HepG2 (cell line): ENCODE measurements around the gene KDM4B. TPM values are rescaled to one million over a fixed set of nuclear protein-coding genes. Genes with fewer than 3 reads are reported as not detected.

Source experiments
- ATAC-seq: fragments of 200-7000 bp; cut with Tn5 transposase; 3 replicates; pipeline ENCODE4 v1.9.1; 2020; ENCODE audit warnings: mild to moderate bottlenecking, moderate library complexity
- BruUV-seq: library from RNA; stranded (reverse); fragments of 400-500 nt; replicated peaks from 2 replicates; lab custom pipeline; 2021; lab: Mats Ljungman, UMichigan
- CTCF ChIA-PET: fragments of 300-600 bp; formaldehyde crosslinking; extraction: SDS; loops from one replicate; lab custom pipeline; 2021; ENCODE audit warnings: low total read pairs, inconsistent platforms, low intra/inter-chr PET ratio; lab: Yijun Ruan, JAX
- POLR2A ChIA-PET: fragments of 350-600 bp; sonication (Branson Sonifier 250); formaldehyde crosslinking; loops from one replicate; lab custom pipeline; 2020; ENCODE audit warnings: antibody characterized with exemption, inconsistent platforms; lab: Yijun Ruan, JAX
- DNase-seq: peaks from one replicate; pipeline ENCODE4 v3.0.0-alpha.2; 2015; ENCODE audit warnings: low spot score
- FAIRE-seq: peaks from 3 replicates; lab custom pipeline; 2011; peaks lifted over from hg19 to GRCh38; lab: Jason Lieb, UNC
- H2AFZ ChIP-seq: one replicate; pipeline ENCODE4 v1.6.1; 2011; ENCODE audit warnings: low read length, inconsistent platforms
- H3K27ac ChIP-seq: fragments of 300-600 bp; 3 replicates; pipeline ENCODE4 v1.8.0; 2011; ENCODE audit warnings: mixed run types, mild to moderate bottlenecking, mixed read lengths, low read length, inconsistent platforms; ENCODE audit not compliant: insufficient read depth; ENCODE audit errors: extremely low read length
- H3K27me3 ChIP-seq, 2 experiments: fragments of 200-600 bp in 1 of 2; 2 replicates in 1 of 2; 3 replicates in 1 of 2; pipeline versions ENCODE4 v1.6.0 to v1.8.0; 2011; ENCODE audit warnings: low read length in 2 of 2, mild to moderate bottlenecking in 2 of 2, moderate library complexity in 2 of 2, inconsistent platforms in 1 of 2; ENCODE audit not compliant: insufficient read depth in 2 of 2, control insufficient read depth in 1 of 2
- H3K36me3 ChIP-seq, 2 experiments: fragments of 200-600 bp in 1 of 2; replicated peaks in 1 of 2; 2 replicates in 1 of 2; 3 replicates in 1 of 2; pipeline versions ENCODE4 v1.5.1 to v1.8.0; 2011; ENCODE audit warnings: low read length in 2 of 2, inconsistent platforms in 1 of 2; ENCODE audit not compliant: insufficient read depth in 2 of 2, control insufficient read depth in 1 of 2
- H3K4me1 ChIP-seq: 2 replicates; pipeline ENCODE4 v1.5.1; 2012; ENCODE audit warnings: low read length, inconsistent platforms; ENCODE audit not compliant: insufficient read depth
- H3K4me2 ChIP-seq: 2 replicates; pipeline ENCODE4 v1.6.0; 2011; ENCODE audit warnings: low read depth, low read length, inconsistent platforms
- H3K4me3 ChIP-seq, 3 experiments: fragments of 200-600 bp in 1 of 3; sonication (generic), shearing (Covaris generic) in 1 of 3; replicated peaks in 1 of 3; 2 replicates each; pipeline ENCODE4 v1.5.1; 2011 to 2016; ENCODE audit warnings: low read length in 3 of 3, inconsistent platforms in 2 of 3, low read depth in 2 of 3, mild to moderate bottlenecking in 2 of 3, control low read depth in 1 of 3, mixed read lengths in 1 of 3; ENCODE audit not compliant: insufficient read depth in 1 of 3
- H3K79me2 ChIP-seq: one replicate; pipeline ENCODE4 v1.6.1; 2011; ENCODE audit warnings: low read length, inconsistent platforms; ENCODE audit not compliant: insufficient read depth
- H3K9ac ChIP-seq: 2 replicates; pipeline ENCODE4 v1.6.0; 2011; ENCODE audit warnings: mild to moderate bottlenecking, low read depth, low read length, inconsistent platforms; ENCODE audit not compliant: insufficient read depth
- H3K9me3 ChIP-seq: 2 replicates; pipeline ENCODE4 v1.5.1; 2012; ENCODE audit warnings: mild to moderate bottlenecking, low read length
- H4K20me1 ChIP-seq: 2 replicates; pipeline ENCODE4 v1.6.0; 2011; ENCODE audit warnings: inconsistent platforms, mild to moderate bottlenecking, low read length, moderate library complexity; ENCODE audit not compliant: insufficient read depth
- ATF7-NPFF ChIP-seq: sonication (generic); formaldehyde crosslinking; IDR thresholded peaks from 2 replicates; pipeline ENCODE4 v1.8.1; 2023; ENCODE audit warnings: mild to moderate bottlenecking, low read depth, missing genetic modification reagents, moderate library complexity
- CHD2 ChIP-seq: IDR thresholded peaks from 2 replicates; pipeline ENCODE4 v1.6.1; 2011; ENCODE audit warnings: low read depth, low read length, improper control_type of control experiment
- CHD4 ChIP-seq: fragments of 200-600 bp; sonication (generic); IDR thresholded peaks from 2 replicates; pipeline ENCODE4 v1.7.0; 2017; ENCODE audit warnings: mild to moderate bottlenecking, low read length, borderline replicate concordance
- ELF3 ChIP-seq: IDR thresholded peaks from 2 replicates; pipeline ENCODE4 v1.6.1; 2016; ENCODE audit warnings: missing genetic modification reagents, missing compliant biosample characterization
- FIP1L1 ChIP-seq: fragments of 200-400 bp; formaldehyde crosslinking; IDR thresholded peaks from 2 replicates; pipeline ENCODE4 v1.6.1; 2018; ENCODE audit warnings: low read depth, mild to moderate bottlenecking, low read length, moderate library complexity, borderline replicate concordance; ENCODE audit not compliant: insufficient read depth
- FOXA1 ChIP-seq, 2 experiments: fragments of 450-650 bp in 1 of 2; sonication (generic) in 1 of 2; formaldehyde crosslinking in 1 of 2; IDR thresholded peaks; 2 replicates each; pipeline versions ENCODE4 v1.4.0 to v1.6.1; 2016 to 2020; ENCODE audit warnings: missing genetic modification reagents in 1 of 2
- HNF1A ChIP-seq, 2 experiments: sonication (generic) in 1 of 2; formaldehyde crosslinking in 1 of 2; IDR thresholded peaks; 2 replicates each; pipeline versions ENCODE4 v1.4.0 to v1.6.1; 2016 to 2020; ENCODE audit warnings: borderline replicate concordance in 1 of 2, low read depth in 1 of 2, mild to moderate bottlenecking in 1 of 2, missing genetic modification reagents in 1 of 2
- KLF13 ChIP-seq: sonication (generic); formaldehyde crosslinking; IDR thresholded peaks from 2 replicates; pipeline ENCODE4 v1.4.0; 2020; ENCODE audit warnings: mild to moderate bottlenecking, missing genetic modification reagents
- PCBP2 ChIP-seq: fragments of 200-400 bp; formaldehyde crosslinking; optimal IDR thresholded peaks from 2 replicates; pipeline ENCODE3; 2018; ENCODE audit warnings: low read length, low read depth; ENCODE audit not compliant: poor library complexity, severe bottlenecking
- RARA ChIP-seq: IDR thresholded peaks from 2 replicates; pipeline ENCODE4 v1.6.1; 2016; ENCODE audit warnings: missing genetic modification reagents, missing compliant biosample characterization
- TCF7 ChIP-seq: sonication (generic); IDR thresholded peaks from 2 replicates; pipeline ENCODE4 v1.6.1; 2016; ENCODE audit warnings: antibody characterized with exemption, low read depth
- ZMAT3 ChIP-seq: sonication (generic); formaldehyde crosslinking; conservative IDR thresholded peaks from 2 replicates; pipeline ENCODE4 v1.7.0; 2021; ENCODE audit warnings: missing genetic modification reagents
- WGBS: methylation state at CpG from one replicate; pipeline ENCODE4 v1.1.6; 2017; ENCODE audit warnings: low lambda C conversion rate; 5-methylcytosine and 5-hydroxymethylcytosine counted together
- in situ Hi-C: cut with HindIII; loops from 2 replicates; pipeline ENCODE4 v1.10.0; 2017; ENCODE audit warnings: low pct_unique_long_range_greater_than_20kb; ENCODE audit not compliant: extremely low pct_ligation_motif_present
- intact Hi-C: fragments of 100-400 bp; cut with micrococcal nuclease; formaldehyde crosslinking; loops from one replicate; pipeline ENCODE4 v1.10.0; 2022; ENCODE audit not compliant: unreplicated experiment
- polyA plus RNA-seq, 8 experiments: library from polyadenylated mRNA; depleted of rRNA in 3 of 8; stranded (reverse) in 7 of 8; unstranded in 1 of 8; fragments of >200 nt; fragmentation: Illumina TruSeq in 4 of 8; extraction: Trizol in 4 of 8; gene quantifications; 2 replicates each; pipeline versions ENCODE4 v1.2.1 to v1.2.3, GENCODE V29; 2011 to 2016; ENCODE audit warnings: low read depth in 4 of 8, missing spikeins in 1 of 8, mixed read lengths in 1 of 8; ENCODE audit not compliant: insufficient read depth in 1 of 8
- total RNA-seq, 5 experiments: library from RNA; depleted of rRNA; stranded (reverse); fragments of >200 nt; fragmentation: Illumina TruSeq; extraction: Trizol; gene quantifications; 2 replicates each; pipeline ENCODE4 v1.2.3, GENCODE V29; 2016; ENCODE audit warnings: low read depth in 1 of 5
- TF ChIP-seq, protein P1 (sequence below): sonication (generic); formaldehyde crosslinking; IDR thresholded peaks from 2 replicates; pipeline ENCODE4; 2020; ENCODE audit warnings: missing genetic modification reagents, mild to moderate bottlenecking, borderline replicate concordance
- TF ChIP-seq, protein P2 (sequence below): sonication (generic); formaldehyde crosslinking; IDR thresholded peaks from 2 replicates; pipeline ENCODE4 v1.4.0; 2020; ENCODE audit warnings: low read depth, mild to moderate bottlenecking, missing genetic modification reagents

Gene KDM4B
- total and polyA plus RNA-seq, 2 of the 13 experiments (the other 11 are each of a cell fraction or from before 2014, with no cell fraction given) = 4.9 to 14.6 TPM

GRCh38 chr19:5102520-5102919 lies 133.6 kb downstream of the KDM4B start (continued):
- TF ChIP-seq, protein P1, sequence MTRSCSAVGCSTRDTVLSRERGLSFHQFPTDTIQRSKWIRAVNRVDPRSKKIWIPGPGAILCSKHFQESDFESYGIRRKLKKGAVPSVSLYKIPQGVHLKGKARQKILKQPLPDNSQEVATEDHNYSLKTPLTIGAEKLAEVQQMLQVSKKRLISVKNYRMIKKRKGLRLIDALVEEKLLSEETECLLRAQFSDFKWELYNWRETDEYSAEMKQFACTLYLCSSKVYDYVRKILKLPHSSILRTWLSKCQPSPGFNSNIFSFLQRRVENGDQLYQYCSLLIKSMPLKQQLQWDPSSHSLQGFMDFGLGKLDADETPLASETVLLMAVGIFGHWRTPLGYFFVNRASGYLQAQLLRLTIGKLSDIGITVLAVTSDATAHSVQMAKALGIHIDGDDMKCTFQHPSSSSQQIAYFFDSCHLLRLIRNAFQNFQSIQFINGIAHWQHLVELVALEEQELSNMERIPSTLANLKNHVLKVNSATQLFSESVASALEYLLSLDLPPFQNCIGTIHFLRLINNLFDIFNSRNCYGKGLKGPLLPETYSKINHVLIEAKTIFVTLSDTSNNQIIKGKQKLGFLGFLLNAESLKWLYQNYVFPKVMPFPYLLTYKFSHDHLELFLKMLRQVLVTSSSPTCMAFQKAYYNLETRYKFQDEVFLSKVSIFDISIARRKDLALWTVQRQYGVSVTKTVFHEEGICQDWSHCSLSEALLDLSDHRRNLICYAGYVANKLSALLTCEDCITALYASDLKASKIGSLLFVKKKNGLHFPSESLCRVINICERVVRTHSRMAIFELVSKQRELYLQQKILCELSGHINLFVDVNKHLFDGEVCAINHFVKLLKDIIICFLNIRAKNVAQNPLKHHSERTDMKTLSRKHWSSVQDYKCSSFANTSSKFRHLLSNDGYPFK (CRISPR knock-in tag) = no peak
- no peak for TF ChIP-seq ATF7-NPFF (CRISPR knock-in tag)
- TF ChIP-seq RARA (CRISPR knock-in tag) = no peak
- TF ChIP-seq, all 625 proteins: peak for 0

DNA sequence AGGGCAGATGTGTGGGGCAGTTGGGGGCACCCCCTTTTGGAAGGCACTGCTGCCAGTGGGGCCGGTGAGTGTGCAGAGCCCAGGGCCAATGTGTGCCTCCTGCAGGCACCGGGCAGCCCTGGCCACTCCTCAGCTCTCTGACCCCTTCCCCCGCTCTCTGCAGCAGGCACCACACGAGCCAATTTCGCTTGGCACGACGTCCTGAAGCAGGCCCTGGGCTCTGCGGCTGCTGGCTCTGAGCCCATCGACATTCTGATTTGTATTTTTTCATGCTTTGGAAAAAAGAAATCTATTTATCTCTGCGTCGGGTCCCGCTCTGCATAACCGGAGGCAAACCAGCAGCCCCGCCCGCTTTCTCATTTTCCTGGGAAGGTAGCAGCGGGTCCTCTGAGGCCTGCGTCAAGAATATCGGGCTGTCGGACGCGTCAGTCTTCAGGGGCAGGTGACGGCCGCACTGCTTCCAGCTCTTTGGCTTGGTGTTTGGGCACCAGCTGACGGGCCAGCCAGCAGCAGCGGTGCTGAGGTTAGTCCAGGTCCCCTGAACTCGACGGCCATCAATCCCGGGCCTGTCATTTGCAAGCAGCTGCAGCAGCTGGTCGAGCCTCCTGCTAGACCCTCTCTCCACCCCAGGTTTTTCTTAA lies 134.3 kb downstream of the KDM4B start:
- FAIRE-seq (no peak), DNase-seq (no peak), ATAC-seq (no peak)
- no peak overlapping the region for H3K4me3 ChIP-seq
- no peak overlapping the region for H3K4me2 ChIP-seq
- ChIA-PET CTCF (no interaction called here), POLR2A (no interaction called here)
- no peak for TF ChIP-seq FOXA1 (IDR thresholded peaks at IDR 0.05)
- no peak for TF ChIP-seq FOXA1 (CRISPR knock-in tag; IDR thresholded peaks at IDR 0.05)
- TF ChIP-seq CHD2 = no peak
- no peak for TF ChIP-seq PCBP2
- TF ChIP-seq ZMAT3 (CRISPR knock-in tag) = no peak
- TF ChIP-seq, protein P2, sequence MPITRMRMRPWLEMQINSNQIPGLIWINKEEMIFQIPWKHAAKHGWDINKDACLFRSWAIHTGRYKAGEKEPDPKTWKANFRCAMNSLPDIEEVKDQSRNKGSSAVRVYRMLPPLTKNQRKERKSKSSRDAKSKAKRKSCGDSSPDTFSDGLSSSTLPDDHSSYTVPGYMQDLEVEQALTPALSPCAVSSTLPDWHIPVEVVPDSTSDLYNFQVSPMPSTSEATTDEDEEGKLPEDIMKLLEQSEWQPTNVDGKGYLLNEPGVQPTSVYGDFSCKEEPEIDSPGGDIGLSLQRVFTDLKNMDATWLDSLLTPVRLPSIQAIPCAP = no peak
- TF ChIP-seq CHD4 = no peak
- TF ChIP-seq TCF7 = no peak
- no peak for TF ChIP-seq ELF3 (CRISPR knock-in tag)
- no peak for TF ChIP-seq FIP1L1
- TF ChIP-seq HNF1A (IDR thresholded peaks at IDR 0.05; ENCODE audit: low read depth) = no peak
- TF ChIP-seq HNF1A (CRISPR knock-in tag; IDR thresholded peaks at IDR 0.05; ENCODE audit: borderline replicate concordance) = no peak
- no peak for TF ChIP-seq KLF13 (CRISPR knock-in tag)
- no peaks in the 10 kb centered on the region for H3K79me2 ChIP-seq
- no peak overlapping the region for H2AFZ ChIP-seq
- 97% methylated on average over 26 of the region's 29 CpGs for WGBS
- H3K4me1 ChIP-seq = peaks cover 22% of the 10 kb centered on the region
- in situ Hi-C loops (no loop called here), intact Hi-C loops (no loop called here)
- no TSS peak for BruUV-seq
- H3K27me3 ChIP-seq = no peaks in the 10 kb centered on the region; a peak in 1 of 5 replicates
- H3K36me3 ChIP-seq = peaks cover 12 to 30% of the 10 kb centered on the region in 2 experiments
- H3K9me3 ChIP-seq = peaks cover 22% of the 10 kb centered on the region
- no peak overlapping the region for H3K27ac ChIP-seq
- no peak overlapping the region for H3K9ac ChIP-seq
- H4K20me1 ChIP-seq = peaks cover 4% of the 10 kb centered on the region; the same call in 1 of the 2 replicates
